PFSK-1 (cell line): ENCODE results near the gene PREX1.

Experiments used
- FOXP2 ChIP-seq: optimal IDR thresholded peaks from 2 replicates; pipeline ENCODE3; 2011; ENCODE audit warnings: borderline replicate concordance, control low read depth, inconsistent platforms; ENCODE audit not compliant: insufficient read depth; ENCODE audit errors: extremely low read length, extremely low read depth
- POLR2AphosphoS5 ChIP-seq: IDR thresholded peaks from 2 replicates; pipeline ENCODE4 v1.6.1; 2012; ENCODE audit warnings: low read depth, mild to moderate bottlenecking, control low read depth, low read length, moderate library complexity
- REST ChIP-seq, 2 experiments: IDR thresholded peaks; 2 replicates each; pipeline versions ENCODE4 v1.6.1 to v1.8.0; 2011 to 2012; ENCODE audit warnings: low read depth in 2 of 2, low read length in 2 of 2, control low read depth in 1 of 2, inconsistent platforms in 1 of 2, mild to moderate bottlenecking in 1 of 2, moderate library complexity in 1 of 2; ENCODE audit not compliant: insufficient read depth in 1 of 2
- SIN3A ChIP-seq: IDR thresholded peaks from 2 replicates; pipeline ENCODE4 v1.6.1; 2012; ENCODE audit warnings: mild to moderate bottlenecking, low read length, moderate library complexity, borderline replicate concordance; ENCODE audit not compliant: insufficient read depth
- TAF1 ChIP-seq: IDR thresholded peaks from 2 replicates; pipeline ENCODE4 v1.6.1; 2012; ENCODE audit warnings: low read length, control low read depth, borderline replicate concordance; ENCODE audit not compliant: insufficient read depth

The PREX1 gene

GRCh38 chr20:48818031-48818370, 9.8 kb downstream of the PREX1 start:
- TF ChIP-seq SIN3A (no peak), FOXP2 (no peak), TAF1 (no peak), POLR2AphosphoS5 (no peak), REST (IDR thresholded peaks at IDR 0.05; ENCODE audit: insufficient read depth in 1 of 2, low read depth in 2 of 2, low read length in 2 of 2) (no peak)

- no peak for TF ChIP-seq TAF1
- TF ChIP-seq FOXP2: no peak
- no peak for TF ChIP-seq SIN3A
- TF ChIP-seq REST (IDR thresholded peaks at IDR 0.05; ENCODE audit: insufficient read depth in 1 of 2, low read depth in 2 of 2, low read length in 2 of 2): no peak
- TF ChIP-seq POLR2AphosphoS5: no peak
Observed at GRCh38 chr20:48817367-48818030, 10.3 kb downstream of the PREX1 start.

- TF ChIP-seq TAF1 (no peak), SIN3A (no peak), REST (IDR thresholded peaks at IDR 0.05; ENCODE audit: insufficient read depth in 1 of 2, low read depth in 2 of 2, low read length in 2 of 2) (no peak), FOXP2 (no peak), POLR2AphosphoS5 (no peak)
Observed at GRCh38 chr20:48816282-48817205, 11.3 kb downstream of the PREX1 start.

- no peak for TF ChIP-seq REST (IDR thresholded peaks at IDR 0.05; ENCODE audit: insufficient read depth in 1 of 2, low read depth in 2 of 2, low read length in 2 of 2)
Observed at GRCh38 chr20:48815537-48815936, 12.3 kb downstream of the PREX1 start.
